Neutrophil (primary cell): Measurements from ENCODE around the gene TUBB2A.
A peak's percentile ranks its signal among the peaks of the same experiment; 100 is the strongest.

Experiments used
- H3K27ac ChIP-seq: fragments of 200-600 bp; sonication (generic); 2 replicates; pipeline ENCODE4 v1.5.1; 2016; ENCODE audit warnings: mild to moderate bottlenecking, moderate library complexity
- H3K27me3 ChIP-seq: fragments of 200-600 bp; sonication (generic); 2 replicates; pipeline ENCODE4 v1.6.0; 2016; ENCODE audit warnings: mild to moderate bottlenecking
- H3K36me3 ChIP-seq: fragments of 200-600 bp; sonication (generic); 2 replicates; pipeline ENCODE4 v1.5.1; 2017
- H3K4me1 ChIP-seq, 2 experiments: fragments of 200-600 bp in 1 of 2; sonication (generic) in 1 of 2; 1 replicate in 1 of 2; 2 replicates in 1 of 2; pipeline versions ENCODE4 v1.5.1 to v1.6.1; 2013 to 2016; ENCODE audit warnings: low read depth in 1 of 2, low read length in 1 of 2, mild to moderate bottlenecking in 1 of 2, moderate library complexity in 1 of 2; ENCODE audit not compliant: control insufficient read depth in 1 of 2, insufficient read depth in 1 of 2
- H3K4me3 ChIP-seq, 2 experiments: fragments of 200-600 bp in 1 of 2; sonication (generic) in 1 of 2; 1 replicate in 1 of 2; 2 replicates in 1 of 2; pipeline ENCODE4 v1.5.1; 2013 to 2016; ENCODE audit warnings: low read depth in 1 of 2, low read length in 1 of 2, mild to moderate bottlenecking in 1 of 2, moderate library complexity in 1 of 2
- H3K9me3 ChIP-seq: fragments of 200-600 bp; sonication (generic); 2 replicates; pipeline ENCODE4 v1.5.1; 2016
- CTCF ChIP-seq: fragments of 200-600 bp; sonication (generic); IDR thresholded peaks from 2 replicates; pipeline ENCODE4 v1.5.1; 2016; ENCODE audit warnings: antibody characterized with exemption

TUBB2A gene

GRCh38 chr6:3117912-3118352 lies 39.4 kb downstream of the TUBB2A start:
- no peaks in the 10 kb centered on the region for H3K9me3 ChIP-seq
- H3K4me1 ChIP-seq, result peaks cover 11 to 16% of the 10 kb centered on the region in 2 experiments
- TF ChIP-seq CTCF, result no peak
- peaks cover 23% of the 10 kb centered on the region for H3K27me3 ChIP-seq
- peak overlapping the region; percentile 63 to 99 for H3K4me3 ChIP-seq
- H3K27ac ChIP-seq, result peak overlapping the region; percentile 89
- peaks cover 29% of the 10 kb centered on the region for H3K36me3 ChIP-seq

DNA sequence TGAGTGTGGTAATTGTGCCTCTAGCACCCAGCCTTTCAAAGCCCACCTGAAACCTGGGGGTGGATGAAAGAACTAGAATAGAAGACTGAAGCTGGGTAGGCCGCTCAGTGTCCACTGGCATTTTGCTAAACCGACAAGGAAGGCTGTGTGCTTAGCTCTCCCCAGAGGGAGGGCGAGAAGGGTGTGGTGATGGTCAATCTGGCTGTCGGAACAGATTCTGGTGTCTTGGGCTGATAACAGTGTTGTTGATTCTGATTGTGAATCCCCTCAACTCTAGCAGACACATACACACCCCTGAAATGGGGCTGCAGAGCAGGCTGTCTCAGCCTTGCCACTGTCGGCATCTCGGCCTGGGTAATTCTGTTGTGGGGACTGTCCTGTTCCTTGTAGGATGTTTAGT lies 43.0 kb downstream of the TUBB2A start:
- no peak overlapping the region for H3K27ac ChIP-seq
- no peak overlapping the region for H3K4me3 ChIP-seq
- H3K27me3 ChIP-seq, result peaks cover 9% of the 10 kb centered on the region
- H3K9me3 ChIP-seq, result no peaks in the 10 kb centered on the region
- peaks cover 63% of the 10 kb centered on the region for H3K36me3 ChIP-seq
- H3K4me1 ChIP-seq, result peaks cover 11 to 16% of the 10 kb centered on the region in 2 experiments
- no peak for TF ChIP-seq CTCF

DNA sequence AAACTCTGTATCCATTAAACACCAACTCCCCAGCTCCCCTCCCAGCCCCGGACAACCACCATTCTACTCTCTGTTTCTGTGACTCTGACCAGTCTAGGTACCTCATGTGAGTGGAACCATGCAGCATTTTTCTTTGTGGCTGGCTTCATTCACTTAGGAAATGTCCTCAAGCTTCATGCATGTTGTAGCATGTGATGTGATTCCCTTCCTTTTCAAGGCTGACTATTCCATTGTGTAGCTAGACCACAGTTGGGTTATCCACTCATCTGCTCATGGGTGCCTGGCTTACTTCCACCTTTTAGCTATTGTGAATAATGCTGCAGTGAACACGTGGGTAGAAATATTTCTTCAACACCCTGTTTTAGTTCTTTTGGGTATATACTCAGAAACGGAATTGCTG lies 47.6 kb downstream of the TUBB2A start:
- no peak for TF ChIP-seq CTCF
- H3K4me1 ChIP-seq, result no peaks in the 10 kb centered on the region
- peaks cover 95% of the 10 kb centered on the region for H3K36me3 ChIP-seq

DNA sequence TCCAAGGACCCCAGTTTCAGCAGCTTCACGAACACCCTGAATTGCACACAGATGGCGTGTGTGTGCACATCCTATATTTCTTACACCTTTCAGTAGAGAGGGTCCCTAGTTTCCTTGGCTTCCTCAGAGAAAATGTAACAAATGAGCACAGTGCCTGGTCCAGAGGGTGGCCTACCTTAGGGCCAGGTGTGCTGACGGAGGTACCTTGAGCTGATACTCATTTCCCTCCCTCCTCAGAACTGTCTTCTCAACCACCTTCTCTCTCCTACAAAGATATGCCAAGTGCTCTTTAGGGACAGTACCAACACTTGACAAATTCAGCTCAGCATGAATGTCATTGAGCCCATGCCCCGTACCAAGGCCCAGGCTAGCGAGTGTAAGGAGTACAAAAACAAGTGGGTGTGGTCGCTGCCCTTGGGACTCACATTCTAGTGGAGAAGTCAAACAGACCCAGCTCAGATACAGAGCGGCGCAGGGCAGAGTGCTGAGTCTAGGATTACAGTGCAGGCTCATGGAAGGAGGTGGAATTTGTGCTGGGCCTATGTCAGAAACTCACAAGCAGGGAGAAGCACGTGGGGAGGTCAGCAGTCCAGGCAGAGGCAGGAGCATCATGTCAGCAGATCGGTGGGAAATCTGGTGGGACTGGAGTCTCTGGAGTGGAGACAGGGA lies 48.5 kb downstream of the TUBB2A start:
- Histone ChIP-seq H3K4me3 (no peak overlapping the region), H3K9me3 (no peaks in the 10 kb centered on the region), H3K4me1 (no peaks in the 10 kb centered on the region), H3K36me3 (peaks cover 95% of the 10 kb centered on the region), H3K27ac (no peak overlapping the region), H3K27me3 (no peaks in the 10 kb centered on the region)
- no peak for TF ChIP-seq CTCF

More for the DNA sequence above, 47.6 kb downstream of the TUBB2A start:
- Histone ChIP-seq H3K27me3 (no peaks in the 10 kb centered on the region), H3K4me3 (no peak overlapping the region), H3K9me3 (no peaks in the 10 kb centered on the region), H3K27ac (no peak overlapping the region)
